ENCODE data around the gene PRRG4. TPM values are rescaled to one million over a fixed set of nuclear protein-coding genes. Genes with fewer than 3 reads are reported as not detected.

The PRRG4 gene
- polyA plus RNA-seq, 1 donor (not counting 4 experiments of a cell fraction or from before 2014, with no cell fraction given): 10.0 TPM

- H3K27ac ChIP-seq (ENCODE audit: control insufficient read depth, insufficient read depth, low read length): no peak within 1 kb of the TSS
- DNase-seq (ENCODE audit: low read depth, low spot score) (no peak), FAIRE-seq (no peak)
- H3K4me3 ChIP-seq (ENCODE audit: control insufficient read depth in 2 of 3, extremely low read depth in 1 of 3, insufficient read depth in 2 of 3, low read depth in 1 of 3, low read length in 3 of 3): no peak within 1 kb of the TSS
- no peaks in the 10 kb centered on the region for H3K9me1 ChIP-seq (ENCODE audit: control insufficient read depth, extremely low read depth, insufficient read depth, low read length)
- dilution Hi-C loops (cut with MboI; ENCODE audit: extremely low pct_ligation_motif_present, low sequenced_read_pairs): no loop called here
- TF ChIP-seq EZH2 (IDR thresholded peaks at IDR 0.05; ENCODE audit: low read length) (no peak), CTCF (optimal IDR thresholded peaks at IDR 0.05 in 1 of 3, IDR thresholded peaks at IDR 0.05 in 1 of 3, conservative IDR thresholded peaks at IDR 0.05 in 1 of 3; ENCODE audit: extremely low read depth in 1 of 3, insufficient read depth in 2 of 3, low read length in 3 of 3) (no peak)
- no peak within 1 kb of the TSS for H3K9ac ChIP-seq (ENCODE audit: control insufficient read depth, extremely low read depth, insufficient read depth, low read length)
- no peaks in the 10 kb centered on the region for H3K9me3 ChIP-seq (ENCODE audit: control insufficient read depth, low read depth, low read length)
- H3K79me2 ChIP-seq (ENCODE audit: control insufficient read depth, insufficient read depth, low read length): no peaks in the 10 kb centered on the region
- no peaks in the 10 kb centered on the region for H3K27me3 ChIP-seq (ENCODE audit: control insufficient read depth, extremely low read depth, insufficient read depth, low read length)
- H3K36me3 ChIP-seq (ENCODE audit: control insufficient read depth in 2 of 2, extremely low read depth in 1 of 2, insufficient read depth in 2 of 2, low read length in 2 of 2): no peaks in the 10 kb centered on the region
- H3K4me2 ChIP-seq (ENCODE audit: control insufficient read depth, extremely low read depth, insufficient read depth, low read depth, low read length): no peak within 1 kb of the TSS
- no peaks in the 10 kb centered on the region for H4K20me1 ChIP-seq (ENCODE audit: control insufficient read depth, extremely low read depth, insufficient read depth, low read length)
- H3K4me1 ChIP-seq (ENCODE audit: control insufficient read depth, extremely low read depth, insufficient read depth, low read length): no peaks in the 10 kb centered on the region
- no peak within 1 kb of the TSS for H2AFZ ChIP-seq (ENCODE audit: control insufficient read depth, low read length)
These were observed 35.3 kb upstream of the PRRG4 start, which contains the start of gene CCDC73 for GRCh38 chr11:32794439-32794838. TSS of gene CCDC73 (minus strand) at chr11:32794662. CDS start at chr11:32760243, 34,419 bp downstream.

- no peak for FAIRE-seq
These were observed 33.3 kb upstream of the PRRG4 start for GRCh38 chr11:32796425-32796824.

More at GRCh38 chr11:32796425-32796824, 33.3 kb upstream of the PRRG4 start:
- H2AFZ ChIP-seq (ENCODE audit: control insufficient read depth, low read length): no peak overlapping the region
- DNase-seq (ENCODE audit: low read depth, low spot score): no peak
- H3K9ac ChIP-seq (ENCODE audit: control insufficient read depth, extremely low read depth, insufficient read depth, low read length): no peak overlapping the region
- TF ChIP-seq CTCF (optimal IDR thresholded peaks at IDR 0.05 in 1 of 3, IDR thresholded peaks at IDR 0.05 in 1 of 3, conservative IDR thresholded peaks at IDR 0.05 in 1 of 3; ENCODE audit: extremely low read depth in 1 of 3, insufficient read depth in 2 of 3, low read length in 3 of 3) (no peak), EZH2 (IDR thresholded peaks at IDR 0.05; ENCODE audit: low read length) (no peak)
- no peaks in the 10 kb centered on the region for H3K9me3 ChIP-seq (ENCODE audit: control insufficient read depth, low read depth, low read length)
- no peaks in the 10 kb centered on the region for H3K4me1 ChIP-seq (ENCODE audit: control insufficient read depth, extremely low read depth, insufficient read depth, low read length)
- no peaks in the 10 kb centered on the region for H3K27me3 ChIP-seq (ENCODE audit: control insufficient read depth, extremely low read depth, insufficient read depth, low read length)
- no peaks in the 10 kb centered on the region for H3K9me1 ChIP-seq (ENCODE audit: control insufficient read depth, extremely low read depth, insufficient read depth, low read length)
- no peaks in the 10 kb centered on the region for H4K20me1 ChIP-seq (ENCODE audit: control insufficient read depth, extremely low read depth, insufficient read depth, low read length)
- no peaks in the 10 kb centered on the region for H3K36me3 ChIP-seq (ENCODE audit: control insufficient read depth in 2 of 2, extremely low read depth in 1 of 2, insufficient read depth in 2 of 2, low read length in 2 of 2)
- no peaks in the 10 kb centered on the region for H3K79me2 ChIP-seq (ENCODE audit: control insufficient read depth, insufficient read depth, low read length)
- dilution Hi-C loops (cut with MboI; ENCODE audit: extremely low pct_ligation_motif_present, low sequenced_read_pairs): no loop called here
- H3K4me3 ChIP-seq (ENCODE audit: control insufficient read depth in 2 of 3, extremely low read depth in 1 of 3, insufficient read depth in 2 of 3, low read depth in 1 of 3, low read length in 3 of 3): no peak overlapping the region
- no peak overlapping the region for H3K27ac ChIP-seq (ENCODE audit: control insufficient read depth, insufficient read depth, low read length)
- no peak overlapping the region for H3K4me2 ChIP-seq (ENCODE audit: control insufficient read depth, extremely low read depth, insufficient read depth, low read depth, low read length)
